Trophoblast cell (in vitro differentiated cells and primary cell): ENCODE measurements around the gene ATF6.

Experiments
- DNase-seq, 2 donors: peaks; one replicate each; pipeline ENCODE4 v3.0.0-alpha.2; 2016
- H2AFZ ChIP-seq: 2 replicates; pipeline ENCODE4 v1.6.1; 2013; ENCODE audit warnings: low read length, moderate library complexity, mild to moderate bottlenecking; ENCODE audit not compliant: insufficient read depth, poor library complexity
- H2AK5ac ChIP-seq: 2 replicates; pipeline ENCODE4 v1.6.1; 2013; ENCODE audit warnings: mild to moderate bottlenecking, low read length
- H2BK120ac ChIP-seq: 2 replicates; pipeline ENCODE4 v1.6.1; 2013; ENCODE audit warnings: low read length, mild to moderate bottlenecking, moderate library complexity; ENCODE audit not compliant: insufficient read depth, poor library complexity
- H2BK12ac ChIP-seq: 2 replicates; pipeline ENCODE4 v1.6.1; 2013; ENCODE audit warnings: mild to moderate bottlenecking, low read length, moderate library complexity
- H2BK5ac ChIP-seq: 2 replicates; pipeline ENCODE4 v1.6.1; 2013; ENCODE audit warnings: low read length, low read depth, moderate library complexity, mild to moderate bottlenecking; ENCODE audit not compliant: poor library complexity
- H3K14ac ChIP-seq: 2 replicates; pipeline ENCODE4 v1.6.1; 2013; ENCODE audit warnings: mild to moderate bottlenecking, low read length
- H3K18ac ChIP-seq: 2 replicates; pipeline ENCODE4 v1.6.1; 2013; ENCODE audit warnings: mild to moderate bottlenecking, low read length
- H3K23ac ChIP-seq: 2 replicates; pipeline ENCODE4 v1.6.1; 2013; ENCODE audit warnings: low read length
- H3K27ac ChIP-seq: 2 replicates; pipeline ENCODE4 v1.5.1; 2013; ENCODE audit warnings: low read depth, mild to moderate bottlenecking, inconsistent platforms, low read length, moderate library complexity
- H3K27me3 ChIP-seq: 2 replicates; pipeline ENCODE4 v1.6.1; 2013; ENCODE audit warnings: inconsistent platforms, mild to moderate bottlenecking, low read length, moderate library complexity; ENCODE audit not compliant: insufficient read depth
- H3K36me3 ChIP-seq, 2 experiments: 1 replicate in 1 of 2; 2 replicates in 1 of 2; pipeline ENCODE4 v1.6.1; 2013; ENCODE audit warnings: low read length in 2 of 2, mild to moderate bottlenecking in 2 of 2, moderate library complexity in 1 of 2; ENCODE audit not compliant: insufficient read depth in 2 of 2, control insufficient read depth in 1 of 2
- H3K4ac ChIP-seq: 2 replicates; pipeline ENCODE4 v1.6.1; 2013; ENCODE audit warnings: low read depth, mild to moderate bottlenecking, low read length, moderate library complexity
- H3K4me1 ChIP-seq, 2 experiments: 1 replicate in 1 of 2; 2 replicates in 1 of 2; pipeline ENCODE4 v1.6.1; 2013; ENCODE audit warnings: low read length in 2 of 2, mild to moderate bottlenecking in 2 of 2, moderate library complexity in 1 of 2; ENCODE audit not compliant: insufficient read depth in 2 of 2, control insufficient read depth in 1 of 2
- H3K4me2 ChIP-seq: 2 replicates; pipeline ENCODE4 v1.6.1; 2013; ENCODE audit warnings: inconsistent platforms, mild to moderate bottlenecking, low read length, moderate library complexity
- H3K4me3 ChIP-seq: 2 replicates; pipeline ENCODE4 v1.5.1; 2013; ENCODE audit warnings: mild to moderate bottlenecking, low read depth, low read length, inconsistent platforms
- H3K79me1 ChIP-seq: one replicate; pipeline ENCODE4 v1.6.1; 2013; ENCODE audit warnings: low read length
- H3K79me2 ChIP-seq: 2 replicates; pipeline ENCODE4 v1.6.1; 2013; ENCODE audit warnings: low read length, mild to moderate bottlenecking; ENCODE audit not compliant: control insufficient read depth, insufficient read depth, poor library complexity
- H3K9ac ChIP-seq: 2 replicates; pipeline ENCODE4 v1.6.1; 2013; ENCODE audit warnings: mild to moderate bottlenecking, low read length
- H3K9me3 ChIP-seq: 2 replicates; pipeline ENCODE4 v1.6.1; 2013; ENCODE audit warnings: low read depth, mild to moderate bottlenecking, control low read depth, inconsistent platforms, low read length; ENCODE audit not compliant: insufficient read depth
- H4K12ac ChIP-seq: 2 replicates; pipeline ENCODE4 v1.6.1; 2013; ENCODE audit warnings: low read depth, mild to moderate bottlenecking, low read length, moderate library complexity
- H4K8ac ChIP-seq: 2 replicates; pipeline ENCODE4 v1.6.1; 2013; ENCODE audit warnings: low read depth, mild to moderate bottlenecking, low read length, moderate library complexity
- H4K91ac ChIP-seq: one replicate; pipeline ENCODE4 v1.6.1; 2013; ENCODE audit warnings: low read depth, mild to moderate bottlenecking, low read length, moderate library complexity
- WGBS: extraction: QIAGEN DNeasy Blood & Tissue Kit; methylation state at CpG from one replicate; pipeline ENCODE4 v1.1.7; 2013; ENCODE audit warnings: missing lambda C conversion rate; ENCODE audit not compliant: insufficient read length, insufficient coverage; ENCODE audit errors: extremely low coverage; 5-methylcytosine and 5-hydroxymethylcytosine counted together

The ATF6 gene

DNA sequence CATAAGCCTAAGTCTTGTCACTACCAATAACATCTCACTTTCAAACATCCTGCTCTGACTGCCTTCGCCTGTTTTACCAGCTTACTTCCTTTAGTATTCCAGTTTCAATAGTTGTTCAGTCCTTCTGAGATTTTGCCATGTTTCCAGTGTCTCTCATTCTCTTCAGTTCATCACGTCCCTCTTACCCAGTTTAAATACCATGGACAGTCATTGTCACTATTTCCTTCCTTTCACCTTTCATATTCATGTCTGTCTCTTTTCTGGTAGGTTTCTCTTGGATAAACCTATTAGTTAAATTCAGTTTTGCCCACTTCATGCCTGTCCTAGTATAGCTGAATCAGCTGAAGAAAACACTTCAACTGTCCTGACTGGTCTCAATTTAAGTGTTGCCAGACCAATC, 5.9 kb downstream of the ATF6 start:
- Histone ChIP-seq H3K27me3 (no peaks in the 10 kb centered on the region), H3K18ac (no peak overlapping the region), H2BK5ac (no peak overlapping the region), H3K4me2 (no peak overlapping the region), H3K4me1 (no peaks in the 10 kb centered on the region), H2BK120ac (no peak overlapping the region), H4K8ac (no peak overlapping the region), H4K91ac (no peak overlapping the region), H3K4ac (no peak overlapping the region), H2AK5ac (no peak overlapping the region), H3K27ac (no peak overlapping the region), H3K79me2 (no peaks in the 10 kb centered on the region), H3K14ac (no peak overlapping the region), H3K23ac (no peak overlapping the region), H3K9me3 (peaks cover 4% of the 10 kb centered on the region), H3K9ac (no peak overlapping the region), H2BK12ac (no peak overlapping the region), H3K36me3 (no peaks in the 10 kb centered on the region), H2AFZ (no peak overlapping the region), H3K4me3 (no peak overlapping the region), H3K79me1 (no peaks in the 10 kb centered on the region), H4K12ac (no peak overlapping the region)
- DNase-seq, result no peak
- no CpG with 5 or more reads among the region's 2 CpGs for WGBS

DNA sequence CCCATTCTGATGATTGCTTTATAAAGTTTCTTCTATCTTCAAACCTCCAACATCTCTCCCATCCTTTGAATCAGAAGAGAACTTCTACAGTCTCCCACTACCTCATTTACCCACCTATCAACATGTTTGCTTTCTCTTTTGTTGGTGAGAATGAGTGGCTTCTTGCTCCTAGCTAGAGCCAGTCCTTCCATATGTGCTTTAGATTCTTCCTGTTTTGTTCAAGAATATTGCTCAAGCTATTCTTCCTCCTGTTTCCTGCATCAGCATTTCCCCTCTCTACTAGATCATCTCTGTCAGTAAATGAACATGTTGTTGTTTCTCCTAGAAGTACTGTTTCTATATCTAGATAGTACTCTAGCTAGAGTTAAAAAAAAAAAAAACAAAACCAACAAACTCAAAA, 6.3 kb downstream of the ATF6 start:
- Histone ChIP-seq H3K9ac (no peak overlapping the region), H3K4me1 (no peaks in the 10 kb centered on the region), H4K8ac (no peak overlapping the region), H3K27ac (no peak overlapping the region), H3K23ac (no peak overlapping the region), H3K4ac (no peak overlapping the region), H2AFZ (no peak overlapping the region), H3K79me2 (no peaks in the 10 kb centered on the region), H4K12ac (no peak overlapping the region), H2BK120ac (no peak overlapping the region), H3K27me3 (no peaks in the 10 kb centered on the region), H3K14ac (no peak overlapping the region), H2AK5ac (no peak overlapping the region), H3K18ac (no peak overlapping the region), H4K91ac (no peak overlapping the region), H3K36me3 (no peaks in the 10 kb centered on the region), H3K9me3 (peaks cover 4% of the 10 kb centered on the region), H2BK12ac (no peak overlapping the region), H2BK5ac (no peak overlapping the region), H3K4me2 (no peak overlapping the region), H3K79me1 (no peaks in the 10 kb centered on the region), H3K4me3 (no peak overlapping the region)
- DNase-seq, result no peak

DNA sequence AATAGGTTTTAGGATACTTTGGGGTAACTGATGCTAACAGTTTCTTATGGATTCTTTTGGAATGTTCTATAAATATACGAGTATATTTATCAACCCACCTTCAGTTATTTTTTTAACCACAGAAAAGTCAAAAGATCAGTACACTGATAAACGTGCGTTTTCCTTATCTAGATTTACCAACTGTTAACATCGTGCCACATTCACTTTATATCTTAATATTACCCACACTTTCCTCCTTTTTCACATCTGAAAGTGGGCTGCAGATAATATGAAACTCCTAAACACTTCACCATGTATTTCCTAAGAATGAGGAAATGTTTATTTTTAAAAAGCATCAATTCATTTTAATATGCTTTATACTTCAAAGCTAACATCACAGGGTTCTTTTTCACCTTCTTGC, 7.7 kb downstream of the ATF6 start:
- no peak overlapping the region for H4K91ac ChIP-seq
- no peak for DNase-seq
- H3K9ac ChIP-seq, result no peak overlapping the region
- no peaks in the 10 kb centered on the region for H3K27me3 ChIP-seq
- H4K12ac ChIP-seq, result no peak overlapping the region
- no peak overlapping the region for H2BK120ac ChIP-seq
- no peak overlapping the region for H2BK12ac ChIP-seq
- H3K4ac ChIP-seq, result no peak overlapping the region
- H3K23ac ChIP-seq, result no peak overlapping the region
- no peak overlapping the region for H3K14ac ChIP-seq
- no peak overlapping the region for H3K4me3 ChIP-seq
- no peak overlapping the region for H3K27ac ChIP-seq
- no peaks in the 10 kb centered on the region for H3K36me3 ChIP-seq
- H2BK5ac ChIP-seq, result no peak overlapping the region
- H3K79me2 ChIP-seq, result no peaks in the 10 kb centered on the region
- no peak overlapping the region for H2AFZ ChIP-seq
- 100% methylated on average over 1 of the region's 4 CpGs for WGBS
- no peaks in the 10 kb centered on the region for H3K4me1 ChIP-seq
- H3K79me1 ChIP-seq, result no peaks in the 10 kb centered on the region
- no peak overlapping the region for H3K4me2 ChIP-seq
- peaks cover 2% of the 10 kb centered on the region for H3K9me3 ChIP-seq
- no peak overlapping the region for H4K8ac ChIP-seq
- H2AK5ac ChIP-seq, result no peak overlapping the region
- H3K18ac ChIP-seq, result no peak overlapping the region

DNA sequence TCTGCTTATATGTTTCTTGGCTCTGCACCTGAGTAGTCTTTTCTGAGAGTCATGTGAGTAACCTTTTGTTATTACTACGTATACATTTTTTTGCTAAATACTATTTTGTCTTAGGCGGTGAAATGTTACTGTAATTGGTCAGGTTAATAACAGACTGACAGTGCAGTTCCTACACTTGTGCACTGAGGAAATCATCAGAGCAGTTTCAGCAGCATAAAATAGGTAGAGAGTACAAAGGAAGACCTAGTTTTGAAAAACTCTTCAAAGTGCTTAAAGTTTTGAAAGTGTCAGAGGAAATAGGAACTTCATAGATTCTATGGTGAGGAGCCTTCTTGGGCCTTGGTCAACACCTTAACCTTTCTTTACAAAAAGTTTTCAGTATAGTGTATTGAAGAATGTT, 11.1 kb downstream of the ATF6 start:
- Histone ChIP-seq H2BK5ac (no peak overlapping the region), H3K4me1 (no peaks in the 10 kb centered on the region), H3K9ac (no peak overlapping the region), H3K79me2 (no peaks in the 10 kb centered on the region), H3K4me3 (no peak overlapping the region), H3K27me3 (no peaks in the 10 kb centered on the region), H3K36me3 (no peaks in the 10 kb centered on the region), H3K23ac (no peak overlapping the region), H2AK5ac (no peak overlapping the region), H3K79me1 (no peaks in the 10 kb centered on the region), H3K4ac (no peak overlapping the region), H3K27ac (no peak overlapping the region), H4K12ac (no peak overlapping the region), H3K4me2 (no peak overlapping the region), H4K91ac (no peak overlapping the region), H2AFZ (no peak overlapping the region), H3K18ac (no peak overlapping the region), H3K14ac (no peak overlapping the region), H2BK120ac (no peak overlapping the region), H2BK12ac (no peak overlapping the region), H3K9me3 (peaks cover 2% of the 10 kb centered on the region), H4K8ac (no peak overlapping the region)
- no CpG with 5 or more reads among the region's 2 CpGs for WGBS
- DNase-seq, result no peak

DNA sequence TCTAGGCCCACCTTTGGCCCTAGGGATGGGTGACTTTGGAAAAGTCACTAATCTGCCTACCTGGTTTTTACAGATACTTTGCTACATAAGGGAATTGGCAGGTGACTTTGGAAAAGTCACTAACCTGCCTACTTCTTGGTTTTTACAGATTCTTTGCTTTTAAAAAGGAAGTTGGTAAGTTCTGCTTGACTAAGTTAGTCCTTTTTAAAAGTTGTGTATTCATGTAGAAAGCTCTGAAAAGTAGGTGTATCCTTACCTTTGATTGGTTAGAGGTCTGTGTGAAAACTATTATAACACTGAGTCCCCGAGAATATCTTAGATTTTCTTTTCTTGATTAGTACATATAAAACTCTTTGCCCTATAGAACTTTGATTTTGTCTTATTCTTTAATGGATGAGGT, 12.4 kb downstream of the ATF6 start:
- no peak for DNase-seq
- H3K4me1 ChIP-seq, result no peaks in the 10 kb centered on the region
- H3K4me3 ChIP-seq, result no peak overlapping the region
- no peak overlapping the region for H2AK5ac ChIP-seq
- peaks cover 2% of the 10 kb centered on the region for H3K9me3 ChIP-seq
- no peak overlapping the region for H4K91ac ChIP-seq
- no peak overlapping the region for H4K12ac ChIP-seq
- no peak overlapping the region for H3K9ac ChIP-seq
- no peak overlapping the region for H2BK120ac ChIP-seq
- no peak overlapping the region for H3K18ac ChIP-seq
- no peaks in the 10 kb centered on the region for H3K79me1 ChIP-seq
- H3K27me3 ChIP-seq, result no peaks in the 10 kb centered on the region
- WGBS, result no CpG with 5 or more reads among the region's 1 CpG
- no peak overlapping the region for H3K4ac ChIP-seq
- no peak overlapping the region for H2AFZ ChIP-seq
- H3K23ac ChIP-seq, result no peak overlapping the region
- H3K79me2 ChIP-seq, result no peaks in the 10 kb centered on the region
- no peak overlapping the region for H2BK12ac ChIP-seq
- peaks cover 0 to 3% of the 10 kb centered on the region in 2 experiments for H3K36me3 ChIP-seq
- no peak overlapping the region for H3K27ac ChIP-seq
- no peak overlapping the region for H3K14ac ChIP-seq
- no peak overlapping the region for H3K4me2 ChIP-seq
- H2BK5ac ChIP-seq, result no peak overlapping the region
- H4K8ac ChIP-seq, result no peak overlapping the region
